Ovary (tissue), 9 donors: Measurements from ENCODE around the gene GCNT4. TPM values are rescaled to one million over a fixed set of nuclear protein-coding genes. Genes with fewer than 3 reads are reported as not detected.

Source experiments
- DNase-seq, 5 donors: peaks; one replicate each; pipeline ENCODE4 v3.0.0-alpha.2; 2019 to 2020
- H3K27ac ChIP-seq, 2 donors: fragments of 200-600 bp; one replicate each; pipeline versions ENCODE4 v1.5.1 to v1.8.0; 2019 to 2022
- H3K27me3 ChIP-seq: fragments of 200-600 bp; one replicate; pipeline ENCODE4 v1.8.0; 2022
- H3K36me3 ChIP-seq: fragments of 200-600 bp; sonication (generic); one replicate; pipeline ENCODE4 v1.5.1; 2019
- H3K4me1 ChIP-seq: one replicate; pipeline ENCODE4 v1.8.1; 2013; ENCODE audit warnings: mild to moderate bottlenecking, moderate library complexity; ENCODE audit not compliant: insufficient read depth
- H3K4me3 ChIP-seq: fragments of 200-600 bp; sonication (generic); one replicate; pipeline ENCODE4 v1.5.1; 2017
- H3K9me3 ChIP-seq, 2 donors: fragments of 200-600 bp in 1 of 2; sonication (generic) in 1 of 2; one replicate each; pipeline versions ENCODE4 v1.5.1 to v1.8.1; 2013 to 2019; ENCODE audit warnings: mild to moderate bottlenecking in 1 of 2, moderate library complexity in 1 of 2
- CTCF ChIP-seq, 3 donors: fragments of 450-650 bp in 2 of 3; fragments of 200-600 bp in 1 of 3; IDR thresholded peaks; one replicate each; pipeline versions ENCODE4 v1.5.1 to v1.8.0; 2016 to 2022; ENCODE audit warnings: antibody characterized with exemption in 3 of 3, mild to moderate bottlenecking in 1 of 3
- EP300 ChIP-seq: sonication (generic); formaldehyde crosslinking; IDR thresholded peaks from one replicate; pipeline ENCODE4 v1.6.1; 2017; ENCODE audit warnings: antibody characterized with exemption
- POLR2A ChIP-seq: fragments of 450-650 bp; IDR thresholded peaks from one replicate; pipeline ENCODE4 v1.6.1; 2017; ENCODE audit warnings: antibody characterized with exemption, mild to moderate bottlenecking, moderate library complexity
- WGBS, 3 donors: extraction: QIAGEN DNeasy Blood & Tissue Kit in 1 of 3; methylation state at CpG; one replicate each; pipeline versions ENCODE4 v1.1.5 to v1.1.7; 2013 to 2017; 5-methylcytosine and 5-hydroxymethylcytosine counted together
- intact Hi-C, 4 donors: fragments of 100-400 bp; cut with DNase I; formaldehyde crosslinking; loops; one replicate each; pipeline versions ENCODE4 v1.11.0 to v1.15.1; 2022 to 2023
- polyA plus RNA-seq, 2 donors: library from polyadenylated mRNA; stranded (reverse); fragments of 200-250 nt in 1 of 2; fragments of 350-450 nt in 1 of 2; fragmentation: Illumina TruSeq in 1 of 2; extraction: RNeasy Lipid Tissue Mini Kit (QIAGEN cat#74804) in 1 of 2; gene quantifications; one replicate each; pipeline ENCODE4 v1.2.3, GENCODE V29; 2013 to 2014
- total RNA-seq, 7 donors: library from RNA; depleted of rRNA in 2 of 7; stranded (reverse); fragments of >200 nt in 2 of 7; fragmentation: NEBNext Ultra II Directional in 3 of 7; extraction: Animal tissue kit (Norgen Biotek cat#: 25700) in 3 of 7; gene quantifications; one replicate each; pipeline versions ENCODE4 v1.1.0 to v1.2.4, GENCODE V29; 2016 to 2023
- donor health status: DM: no; HTN: no; CAD: no; lungs with moderate emphysema.
- donor health status: DM: no; HTN: no; CAD: no.
- donor health status: Bipolar disorder and iron deficiency.
- donor health status: DM: yes; HTN: yes; CAD: no.
- donor health status: DM: no; HTN: no; CAD: no.
- donor health status: DM: yes; HTN: yes; CAD: no.

GCNT4 gene
- total and polyA plus RNA-seq, 9 donors, result 0.95 to 3.2 (median 1.9) TPM

GRCh38 chr5:75050415-75050814, 1.9 kb downstream of the GCNT4 start:
- Histone ChIP-seq H3K9me3 (no peaks in the 10 kb centered on the region), H3K27ac (no peak overlapping the region), H3K36me3 (no peaks in the 10 kb centered on the region), H3K27me3 (no peaks in the 10 kb centered on the region), H3K4me1 (peaks cover 12% of the 10 kb centered on the region), H3K4me3 (no peak overlapping the region)
- TF ChIP-seq CTCF (IDR thresholded peaks at IDR 0.05) (no peak), EP300 (no peak), POLR2A (no peak)
- DNase-seq, result peak in 2 of 5 donors; percentile 24 to 45
- intact Hi-C loops, result loop anchor here in 1 of 4 donors (10.0 kb wide), 1 partner anchor 786 kb away; no protein-coding TSS in a partner anchor
- 79 to 84% (median 80%) methylated on average over 11 of the region's 11 CpGs for WGBS, 3 donors

- DNase-seq, result peak in 2 of 5 donors; percentile 41 to 51
- no peak overlapping the region for H3K4me3 ChIP-seq
- H3K36me3 ChIP-seq, result no peaks in the 10 kb centered on the region
- H3K27me3 ChIP-seq, result no peaks in the 10 kb centered on the region
- H3K4me1 ChIP-seq, result peaks cover 12% of the 10 kb centered on the region
- H3K9me3 ChIP-seq, result no peaks in the 10 kb centered on the region
- TF ChIP-seq POLR2A (no peak), EP300 (no peak), CTCF (IDR thresholded peaks at IDR 0.05) (peak in 1 of 3 donors; percentile 15)
- H3K27ac ChIP-seq, result no peak overlapping the region
- intact Hi-C loops, result loop anchor here in 1 of 4 donors (10.0 kb wide), 1 partner anchor 785 kb away; no protein-coding TSS in a partner anchor
- WGBS, 3 donors, result 68 to 75% (median 71%) methylated on average over 11 of the region's 11 CpGs
Observed at GRCh38 chr5:75049456-75050351, 2.7 kb downstream of the GCNT4 start.

GRCh38 chr5:75048457-75048953, 3.9 kb downstream of the GCNT4 start:
- WGBS, 3 donors, result 4 to 23% (median 9%) methylated on average over 7 of the region's 7 CpGs
- TF ChIP-seq CTCF (IDR thresholded peaks at IDR 0.05) (no peak), EP300 (no peak), POLR2A (no peak)
- intact Hi-C loops, result no loop called here
- H3K4me1 ChIP-seq, result peaks cover 9% of the 10 kb centered on the region
- H3K9me3 ChIP-seq, result no peaks in the 10 kb centered on the region
- no peak for DNase-seq
- no peaks in the 10 kb centered on the region for H3K36me3 ChIP-seq
- H3K27ac ChIP-seq, result no peak overlapping the region
- H3K4me3 ChIP-seq, result no peak overlapping the region
- H3K27me3 ChIP-seq, result no peaks in the 10 kb centered on the region

- no peak for TF ChIP-seq EP300
- no peak for TF ChIP-seq POLR2A
- intact Hi-C loops, result no loop called here
- H3K27ac ChIP-seq, result no peak overlapping the region
Observed at GRCh38 chr5:75047356-75047755, 5.0 kb downstream of the GCNT4 start.

More at GRCh38 chr5:75047356-75047755, 5.0 kb downstream of the GCNT4 start:
- H3K27me3 ChIP-seq, result no peaks in the 10 kb centered on the region
- H3K36me3 ChIP-seq, result no peaks in the 10 kb centered on the region
- H3K9me3 ChIP-seq, result no peaks in the 10 kb centered on the region
- no peak overlapping the region for H3K4me3 ChIP-seq
- H3K4me1 ChIP-seq, result peaks cover 9% of the 10 kb centered on the region
- no peak for DNase-seq
